ENCODE data around the gene ANKS1B.
"Not testable (repeated sequence)": the region's sequence is repeated elsewhere in the genome, so short reads cannot be mapped to it uniquely, and the experiment has no call there.

The ANKS1B gene

DNA sequence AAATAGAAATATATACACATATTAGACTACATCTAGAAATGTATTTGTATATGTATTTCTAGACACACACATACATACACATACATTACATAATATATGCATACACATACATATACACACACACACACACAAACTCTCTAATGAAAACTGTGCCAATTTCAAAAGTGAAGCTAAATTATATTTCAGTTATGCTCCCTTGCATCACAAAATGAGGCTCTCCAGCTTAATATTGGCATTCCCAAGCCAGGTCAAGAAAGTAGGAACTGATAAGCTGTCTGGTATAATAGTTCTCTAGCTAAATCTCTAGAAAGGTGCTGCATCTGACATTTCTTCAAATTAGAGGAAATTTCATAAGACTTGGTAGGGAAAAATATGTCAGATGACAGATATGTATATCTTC lies 280.3 kb downstream of the ANKS1B start:
- DNase-seq (ENCODE audit: low read depth): no peak

DNA sequence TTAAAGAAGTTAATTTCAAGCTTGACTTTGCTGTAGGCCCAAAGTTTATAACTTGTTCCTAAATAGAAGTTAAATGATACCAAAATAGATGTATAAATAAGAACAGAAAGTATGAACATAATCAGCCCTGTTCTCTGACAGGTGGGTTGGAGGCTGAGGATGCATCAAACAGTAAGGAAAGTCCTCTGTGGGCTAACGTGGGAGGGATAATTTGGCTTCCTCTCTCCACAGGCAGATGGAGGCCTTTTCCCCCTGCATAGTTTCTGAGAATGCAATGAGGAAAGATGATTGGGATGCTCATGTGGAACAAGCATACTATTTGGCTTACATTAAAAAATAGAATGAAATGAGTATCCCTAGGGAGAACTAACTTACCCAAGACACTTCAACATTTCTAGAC lies 280.7 kb downstream of the ANKS1B start:
- DNase-seq (ENCODE audit: low read depth): no peak

GRCh38 chr12:99700032-99700431 lies 284.7 kb downstream of the ANKS1B start:
- no peak for DNase-seq (ENCODE audit: low read depth)

DNA sequence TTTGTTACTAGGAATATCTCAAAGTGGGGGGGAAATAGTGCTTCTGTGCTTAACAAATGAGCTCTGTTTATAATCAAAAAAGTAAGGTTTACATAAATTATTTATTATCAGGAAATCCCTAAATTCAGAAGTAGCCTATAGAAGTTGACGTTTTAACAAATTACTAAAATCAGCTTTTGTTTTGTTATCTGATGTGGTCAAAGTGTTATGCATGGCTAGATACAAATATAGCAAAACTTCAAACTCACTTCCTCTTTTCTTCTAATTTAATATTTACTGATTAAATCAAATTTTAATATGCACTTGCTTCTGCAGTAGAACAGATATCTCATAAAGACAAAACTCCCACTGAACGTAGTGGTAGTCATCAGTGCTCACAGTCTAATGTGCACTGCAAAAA lies 289.7 kb downstream of the ANKS1B start:
- DNase-seq (ENCODE audit: low read depth): no peak

DNA sequence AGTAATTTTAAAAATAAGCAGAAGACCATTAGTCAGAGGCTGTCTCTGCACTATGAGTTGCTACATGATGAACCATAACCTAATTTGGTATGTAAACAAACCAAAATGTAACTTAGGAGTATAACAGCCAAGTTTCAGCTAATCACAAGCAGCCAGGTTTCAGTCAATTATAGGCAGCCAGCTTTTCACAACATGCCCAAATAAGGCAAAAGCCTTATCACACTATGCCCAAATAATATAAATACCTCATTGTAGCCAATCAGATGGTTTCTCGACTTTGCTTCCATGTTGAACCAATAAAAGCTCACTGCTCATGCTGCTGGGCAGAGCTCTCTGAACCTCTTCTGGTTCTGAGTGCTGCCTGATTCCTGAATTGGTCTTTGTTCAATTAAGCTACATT lies 298.6 kb downstream of the ANKS1B start:
- DNase-seq (ENCODE audit: low read depth): no peak

DNA sequence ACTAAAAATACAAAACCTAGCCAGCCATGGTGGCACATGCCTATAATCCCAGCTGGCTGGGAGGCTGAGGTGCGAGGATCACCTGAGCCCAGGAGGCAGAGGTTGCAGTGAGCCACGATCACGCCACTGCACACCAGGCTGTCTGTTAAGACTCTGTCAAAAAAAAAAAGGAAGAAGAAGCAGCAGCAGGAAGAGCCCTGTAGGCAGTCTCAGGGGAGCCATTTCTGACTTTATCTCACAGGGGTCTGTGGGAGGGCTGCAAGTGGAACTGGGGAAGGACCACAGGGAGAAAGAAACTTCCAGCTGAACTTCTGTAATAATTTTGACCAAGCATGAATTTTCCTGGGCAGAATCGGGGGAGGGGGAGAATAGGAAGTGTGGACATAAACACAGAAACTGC lies 304.5 kb downstream of the ANKS1B start:
- DNase-seq (ENCODE audit: low read depth): no peak

GRCh38 chr12:99670635-99671034 lies 314.1 kb downstream of the ANKS1B start:
- peak; percentile 1 for DNase-seq (ENCODE audit: low read depth)

- peak; percentile 4 for DNase-seq (ENCODE audit: low read depth)
Observed at GRCh38 chr12:99658671-99659349, 325.9 kb downstream of the ANKS1B start.

DNA sequence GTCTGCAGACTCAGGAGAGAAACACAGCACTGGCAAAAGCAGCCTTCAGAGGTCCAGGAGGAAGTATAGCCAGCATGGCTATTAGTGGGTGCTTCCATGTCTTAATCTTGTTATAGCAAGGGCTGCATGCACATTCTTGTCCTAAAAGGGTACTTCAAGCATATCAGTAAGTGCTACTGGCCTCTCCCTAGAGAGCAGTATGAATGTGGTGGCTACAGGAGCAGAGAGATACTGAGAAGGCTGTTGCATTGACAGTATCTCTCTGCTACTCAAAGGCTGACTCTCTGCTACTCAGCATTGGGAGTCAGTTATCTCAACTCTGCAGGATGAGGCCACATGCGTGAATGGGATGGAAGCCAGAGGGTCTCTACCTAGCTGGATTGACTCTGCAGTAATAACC lies 335.2 kb downstream of the ANKS1B start:
- DNase-seq (ENCODE audit: low read depth): no peak

GRCh38 chr12:99648183-99648582 lies 336.6 kb downstream of the ANKS1B start:
- no peak for DNase-seq (ENCODE audit: low read depth)

DNA sequence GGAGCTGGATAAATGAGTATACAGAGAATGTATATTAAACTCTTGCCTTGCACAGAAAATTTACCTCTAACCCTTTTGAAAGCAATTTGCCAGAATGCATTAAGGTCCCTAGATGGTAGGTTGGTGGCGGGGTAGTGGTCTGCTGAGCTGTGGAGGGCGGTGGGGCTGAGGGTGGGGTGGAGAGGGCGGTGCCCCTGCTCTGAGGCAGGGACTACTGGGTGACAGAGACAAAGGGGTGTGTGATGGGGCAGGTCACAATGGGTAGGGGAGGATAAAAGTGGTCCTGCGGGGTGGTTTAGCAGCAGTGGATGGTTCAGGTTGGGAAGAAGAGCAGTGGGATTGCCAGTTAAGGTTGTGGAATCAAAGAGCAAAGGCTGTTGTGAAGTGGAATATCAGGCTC lies 337.3 kb downstream of the ANKS1B start, which contains the start of gene GARIN6:
GARIN6 (plus strand) TSS at position 301 of the 400 bp plus-strand sequence. CDS start 422 bp downstream, outside the sequence.
- DNase-seq (ENCODE audit: low read depth): no peak

DNA sequence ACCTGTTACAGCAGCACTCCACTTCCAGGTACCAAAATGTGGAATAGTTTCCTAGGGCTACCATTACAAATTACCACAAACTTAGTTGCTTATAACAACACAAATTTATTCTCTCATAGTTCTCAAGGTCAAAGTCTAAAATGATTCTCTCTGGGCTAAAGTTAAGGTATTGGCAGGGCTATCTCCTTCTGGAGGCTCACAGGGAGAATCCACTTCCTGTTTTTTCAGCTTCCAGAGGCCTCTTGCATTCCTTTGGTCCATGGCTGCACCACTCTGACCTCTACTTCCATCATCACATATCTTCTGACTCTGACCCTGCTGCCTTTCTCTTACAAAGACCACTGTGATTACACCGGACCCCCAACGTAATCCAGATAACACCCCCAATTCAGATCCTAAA lies 340.1 kb downstream of the ANKS1B start:
- no peak for DNase-seq (ENCODE audit: low read depth)

GRCh38 chr12:99627459-99627858 lies 357.3 kb downstream of the ANKS1B start:
- DNase-seq (ENCODE audit: low read depth): no peak

GRCh38 chr12:99624591-99624990 lies 360.1 kb downstream of the ANKS1B start:
- DNase-seq (ENCODE audit: low read depth): not testable (repeated sequence)

GRCh38 chr12:99620159-99620479 lies 364.6 kb downstream of the ANKS1B start:
- no peak for DNase-seq (ENCODE audit: low read depth)

GRCh38 chr12:99619389-99620158 lies 365.2 kb downstream of the ANKS1B start:
- peak; percentile 24 for DNase-seq (ENCODE audit: low read depth)

GRCh38 chr12:99618657-99619056 lies 366.1 kb downstream of the ANKS1B start:
- no peak for DNase-seq (ENCODE audit: low read depth)

DNA sequence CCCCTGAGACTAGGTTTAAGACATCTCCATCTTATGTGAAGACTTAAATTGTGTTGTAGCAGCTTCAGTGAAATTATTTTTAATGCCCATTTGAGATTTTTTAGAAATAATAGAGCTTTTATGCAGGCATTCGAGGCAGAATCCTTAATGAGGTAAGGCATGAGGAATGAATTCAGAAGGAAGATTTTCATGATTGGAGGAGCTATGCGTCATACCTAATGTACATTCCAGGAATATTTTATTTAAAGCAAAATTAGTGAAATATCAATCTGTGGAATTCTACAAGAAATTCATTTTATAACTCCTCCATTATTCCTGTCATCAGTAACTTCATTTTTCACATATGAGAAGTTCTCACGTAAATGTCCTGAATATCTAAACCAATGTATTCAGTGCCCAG lies 373.1 kb downstream of the ANKS1B start:
- no peak for DNase-seq (ENCODE audit: low read depth)

DNA sequence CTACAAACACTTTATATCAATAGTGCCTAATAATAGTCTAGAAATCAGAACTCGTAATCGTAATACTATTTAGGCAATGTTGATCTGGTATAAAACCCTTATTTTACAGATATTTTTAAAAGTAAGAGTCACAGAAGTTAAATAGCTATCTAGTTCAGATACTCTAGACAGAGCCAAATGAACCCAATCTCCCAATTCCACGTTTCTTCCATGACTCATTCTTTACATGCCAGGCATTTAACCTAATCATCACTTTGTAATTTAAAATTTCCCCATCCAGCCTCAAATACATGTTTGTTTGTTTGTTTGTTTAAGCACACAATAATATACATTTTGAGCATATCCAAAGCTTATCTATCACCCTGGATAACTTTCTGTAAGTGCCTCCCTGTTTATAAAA lies 373.6 kb downstream of the ANKS1B start:
- DNase-seq (ENCODE audit: low read depth): no peak

DNA sequence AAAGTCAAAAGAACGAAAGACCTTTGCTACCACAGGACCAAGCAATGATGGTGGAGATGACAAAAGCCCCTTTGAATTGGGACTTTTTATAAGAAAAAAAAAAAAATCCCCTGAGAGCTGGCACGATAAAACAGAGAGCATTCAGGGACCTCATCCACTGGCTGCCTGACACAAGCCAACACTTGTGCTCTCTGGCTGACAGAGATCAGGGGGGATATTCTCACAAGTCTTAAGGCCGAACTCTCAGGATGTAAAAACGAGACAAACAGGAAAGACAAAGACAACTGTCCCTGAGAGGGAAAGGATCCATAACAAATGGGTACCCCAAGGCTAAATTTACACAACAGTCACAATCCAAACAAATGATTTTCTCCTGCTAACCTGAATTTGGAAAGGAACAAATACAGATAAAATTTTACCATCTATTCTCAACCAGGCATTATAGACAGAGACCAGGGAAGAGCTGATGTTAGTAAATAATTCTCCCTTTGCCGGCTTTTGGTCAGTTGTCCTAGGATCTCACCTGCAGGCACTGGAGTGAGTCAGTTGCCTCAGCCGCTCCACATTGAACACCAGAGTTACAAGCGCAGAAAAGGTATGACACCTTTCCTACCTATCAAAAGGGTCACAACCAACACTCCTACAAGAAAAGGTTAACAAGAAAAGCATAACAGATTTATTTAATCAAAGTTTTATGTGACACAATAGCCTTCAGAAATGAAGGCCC lies 375.1 kb downstream of the ANKS1B start:
- DNase-seq (ENCODE audit: low read depth): no peak

DNA sequence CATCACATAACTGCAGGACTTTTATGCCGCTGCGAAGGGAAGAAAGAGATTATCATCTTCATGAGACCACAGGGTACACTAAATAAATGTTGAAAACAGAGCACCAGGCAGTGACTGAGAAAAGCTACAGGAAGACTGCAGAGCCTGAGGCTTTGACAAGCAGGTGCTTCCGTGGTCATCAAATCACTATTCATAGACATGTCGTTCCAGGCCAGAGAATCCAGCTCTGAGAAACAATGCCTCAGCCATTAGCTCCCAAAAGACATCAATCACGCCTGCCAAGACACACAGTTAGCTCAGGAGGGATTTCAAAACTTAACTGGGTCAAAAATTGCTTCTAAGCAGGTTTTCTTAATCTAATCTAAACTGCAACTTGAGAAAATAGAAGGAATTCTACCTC lies 384.3 kb downstream of the ANKS1B start:
- no peak for DNase-seq (ENCODE audit: low read depth)

DNA sequence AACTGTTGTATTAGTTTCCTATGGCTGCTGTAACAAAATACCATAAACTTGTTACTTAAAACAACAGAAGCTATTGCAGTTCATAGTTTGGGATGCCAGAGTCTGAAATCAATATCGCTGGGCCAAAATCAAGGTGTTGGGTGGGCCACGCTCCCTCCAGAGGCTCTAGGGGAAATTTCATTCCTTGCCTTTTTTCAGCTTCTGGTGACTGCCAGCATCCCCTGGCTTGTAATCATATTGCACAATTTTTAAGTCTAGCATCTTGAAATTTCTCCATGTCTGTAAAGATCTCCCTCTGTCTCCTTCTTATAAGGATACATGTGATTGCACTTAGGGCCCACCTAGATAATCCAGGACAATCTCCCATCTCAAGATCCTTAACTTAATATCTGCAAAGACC lies 386.0 kb downstream of the ANKS1B start:
- no peak for DNase-seq (ENCODE audit: low read depth)

DNA sequence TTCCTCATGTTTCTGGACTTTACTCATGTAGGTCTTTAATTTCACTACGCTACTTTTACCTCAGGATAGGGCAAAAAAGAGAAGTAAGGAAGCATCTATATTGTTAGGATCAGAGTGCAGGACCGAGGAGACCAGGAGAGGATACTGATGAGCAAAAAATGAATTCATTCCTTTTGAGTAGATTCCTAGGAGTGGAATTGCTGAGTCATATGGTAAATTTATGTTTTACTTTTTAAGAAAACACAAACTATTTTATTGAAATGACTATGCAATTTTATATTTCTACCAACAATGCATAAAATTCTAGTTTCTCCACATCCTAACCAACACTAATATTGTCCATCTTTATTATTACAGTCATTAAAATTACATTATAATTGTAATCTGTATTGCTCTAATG lies 388.0 kb downstream of the ANKS1B start:
- DNase-seq (ENCODE audit: low read depth): no peak
